HUES64 (cell line): ENCODE data around the gene MRC1.

Experiments
- H3K27ac ChIP-seq: 2 replicates; pipeline ENCODE4 v1.7.0; 2013; ENCODE audit warnings: low read depth, low read length, inconsistent platforms
- H3K27me3 ChIP-seq: 2 replicates; pipeline ENCODE4 v1.6.1; 2013; ENCODE audit warnings: mild to moderate bottlenecking, low read length; ENCODE audit not compliant: insufficient read depth
- H3K36me3 ChIP-seq: 2 replicates; pipeline ENCODE4 v1.6.1; 2013; ENCODE audit warnings: mild to moderate bottlenecking, low read length; ENCODE audit not compliant: insufficient read depth
- H3K4me1 ChIP-seq: 2 replicates; pipeline ENCODE4 v1.6.1; 2013; ENCODE audit warnings: mild to moderate bottlenecking, low read length, moderate library complexity; ENCODE audit not compliant: insufficient read depth
- H3K4me3 ChIP-seq: 2 replicates; pipeline ENCODE4 v1.5.1; 2013; ENCODE audit warnings: mild to moderate bottlenecking, low read length, moderate library complexity
- H3K9ac ChIP-seq: 2 replicates; pipeline ENCODE4 v1.6.1; 2013; ENCODE audit warnings: mild to moderate bottlenecking, low read depth, low read length
- H3K9me3 ChIP-seq: 2 replicates; pipeline ENCODE4 v1.6.1; 2013; ENCODE audit warnings: low read depth, low read length; ENCODE audit not compliant: insufficient read depth
- WGBS: fragments of 150-250, 120-280 bp; methylation state at CpG from one replicate; pipeline ENCODE4 v1.1.7; 2013; ENCODE audit warnings: missing lambda C conversion rate; 5-methylcytosine and 5-hydroxymethylcytosine counted together

MRC1 gene

DNA sequence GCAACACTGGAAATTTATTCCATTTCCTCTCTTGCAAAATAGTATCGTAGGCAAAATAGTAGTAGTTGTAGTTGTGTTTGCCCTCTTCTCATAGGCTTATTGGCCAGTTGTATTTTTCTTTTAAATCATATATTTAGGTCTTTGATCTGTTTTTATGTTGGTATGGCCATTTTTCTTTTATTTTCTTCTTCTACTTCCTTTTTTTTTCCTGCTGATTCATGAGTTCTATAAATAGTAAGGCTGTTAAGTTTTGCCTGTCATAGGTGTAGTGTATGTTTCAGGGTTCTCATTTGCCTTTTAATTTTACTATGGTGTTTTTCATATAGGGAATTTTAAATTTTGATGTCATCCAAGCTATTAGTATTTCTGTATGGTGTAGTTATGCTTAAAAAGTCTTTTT is 25.4 kb upstream of the MRC1 start:
- no peaks in the 10 kb centered on the region for H3K36me3 ChIP-seq
- H3K4me3 ChIP-seq, result no peak overlapping the region
- peaks cover 8% of the 10 kb centered on the region; the same call in 1 of the 2 replicates for H3K4me1 ChIP-seq
- no CpG with 5 or more reads among the region's 1 CpG for WGBS
- no peaks in the 10 kb centered on the region for H3K9me3 ChIP-seq
- no peak overlapping the region for H3K9ac ChIP-seq
- H3K27ac ChIP-seq, result no peak overlapping the region
- H3K27me3 ChIP-seq, result no peaks in the 10 kb centered on the region

DNA sequence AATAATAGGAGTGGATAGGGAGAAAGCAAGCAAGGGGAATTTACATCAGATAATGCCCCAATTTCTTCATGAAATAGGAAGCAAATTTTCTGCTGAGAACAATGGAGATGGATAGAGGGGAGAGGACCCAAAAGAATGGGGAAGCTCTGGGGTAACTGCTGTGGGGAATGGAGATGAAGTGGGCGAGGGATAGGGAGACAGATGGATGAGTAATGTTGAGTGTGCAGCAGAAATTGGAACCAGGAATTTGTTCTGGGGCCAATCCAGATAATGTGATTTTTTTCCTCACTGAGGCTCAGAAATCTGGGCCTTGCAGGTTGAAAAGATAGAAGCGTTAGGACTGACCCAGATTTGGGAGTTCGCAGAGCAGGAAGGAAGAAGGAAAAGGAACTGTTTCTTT is 24.5 kb upstream of the MRC1 start:
- Histone ChIP-seq H3K4me1 (peaks cover 9% of the 10 kb centered on the region; the same call in 1 of the 2 replicates), H3K27me3 (no peaks in the 10 kb centered on the region), H3K9ac (no peak overlapping the region), H3K4me3 (no peak overlapping the region), H3K9me3 (no peaks in the 10 kb centered on the region), H3K36me3 (no peaks in the 10 kb centered on the region), H3K27ac (no peak overlapping the region)
- WGBS, result 96% methylated on average over 3 of the region's 3 CpGs

DNA sequence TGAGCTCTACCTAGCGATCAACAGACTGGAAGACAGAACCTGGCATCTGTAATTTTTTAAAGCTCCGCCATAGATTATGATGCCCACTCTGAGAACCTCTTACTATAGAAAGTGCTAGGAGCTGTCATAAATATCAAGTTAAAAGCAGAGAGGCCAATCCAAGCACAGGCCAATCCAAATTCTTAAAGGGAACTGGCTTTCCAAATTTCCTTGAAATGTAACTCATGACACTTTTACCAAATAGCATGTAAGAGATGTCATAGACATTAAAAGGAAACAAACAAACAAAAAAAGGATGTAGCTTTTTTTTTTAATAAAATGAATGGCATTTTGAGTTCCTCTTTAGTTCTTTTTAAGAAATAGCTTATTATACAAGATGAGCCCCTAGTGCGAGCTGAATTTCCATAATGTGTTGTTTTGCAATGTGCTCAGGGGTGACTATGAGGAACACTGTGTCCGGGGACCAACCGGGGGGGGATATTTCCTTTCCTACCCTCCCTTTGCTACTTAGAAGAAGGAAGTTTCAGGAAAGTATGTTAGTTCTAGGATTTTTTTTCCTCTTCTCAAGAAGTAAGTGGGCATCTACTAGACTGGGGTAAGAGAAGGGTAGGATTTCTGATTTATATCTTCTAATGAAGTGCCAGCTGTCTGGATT is 23.7 kb upstream of the MRC1 start:
- Histone ChIP-seq H3K4me3 (no peak overlapping the region), H3K9ac (no peak overlapping the region), H3K27ac (no peak overlapping the region), H3K36me3 (no peaks in the 10 kb centered on the region), H3K4me1 (peaks cover 9% of the 10 kb centered on the region; the same call in 1 of the 2 replicates), H3K27me3 (no peaks in the 10 kb centered on the region), H3K9me3 (no peaks in the 10 kb centered on the region)
- WGBS, result 97% methylated on average over 3 of the region's 5 CpGs

DNA sequence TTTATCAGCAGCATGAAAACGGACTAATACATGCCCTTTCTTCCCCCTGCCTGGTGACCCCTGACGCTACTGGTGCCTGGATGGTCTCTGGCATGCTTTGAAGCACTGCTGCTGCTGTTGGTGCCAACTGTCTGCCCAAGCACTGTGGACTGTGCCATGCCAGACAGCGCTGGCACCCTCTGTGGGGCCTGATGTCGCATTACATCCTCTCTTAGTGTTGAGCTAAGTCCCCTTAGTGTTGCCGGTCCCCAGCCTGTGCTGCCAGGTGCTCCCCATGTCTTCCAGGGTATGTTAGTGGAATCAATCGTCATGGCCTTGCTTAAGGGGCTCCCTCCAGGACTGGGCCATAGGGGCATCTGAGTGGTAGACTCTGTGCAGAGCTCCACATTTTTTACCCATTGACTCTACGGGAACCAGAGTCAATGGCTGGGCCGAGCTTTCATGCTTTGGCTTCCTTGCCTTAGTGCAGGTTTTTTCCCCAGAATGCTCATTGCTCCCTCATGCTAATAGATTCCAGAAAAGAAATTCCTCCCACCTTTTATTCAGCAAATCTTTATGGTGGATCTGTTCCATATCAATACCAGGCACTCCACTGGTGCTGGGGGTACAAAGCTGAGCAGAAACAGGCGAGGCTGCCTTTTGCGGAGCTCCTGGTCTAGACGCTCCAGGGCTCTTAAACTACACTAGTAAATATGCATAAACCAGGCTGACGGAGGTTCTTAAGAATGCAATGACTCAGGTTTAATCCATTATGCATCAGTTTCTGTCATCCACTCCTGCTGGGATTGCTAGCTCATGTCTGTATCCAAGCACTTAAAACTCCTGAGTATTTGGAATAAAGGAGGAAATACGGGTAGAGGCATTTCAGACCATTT is 21.8 kb upstream of the MRC1 start:
- no peaks in the 10 kb centered on the region for H3K9me3 ChIP-seq
- peak overlapping the region; percentile 33; the same call in 1 of the 2 replicates for H3K27ac ChIP-seq
- no peaks in the 10 kb centered on the region for H3K36me3 ChIP-seq
- H3K9ac ChIP-seq, result no peak overlapping the region
- no peak overlapping the region for H3K4me3 ChIP-seq
- H3K4me1 ChIP-seq, result peaks cover 9% of the 10 kb centered on the region; the same call in 1 of the 2 replicates
- no peaks in the 10 kb centered on the region for H3K27me3 ChIP-seq
- WGBS, result 75% methylated on average over 12 of the region's 13 CpGs

DNA sequence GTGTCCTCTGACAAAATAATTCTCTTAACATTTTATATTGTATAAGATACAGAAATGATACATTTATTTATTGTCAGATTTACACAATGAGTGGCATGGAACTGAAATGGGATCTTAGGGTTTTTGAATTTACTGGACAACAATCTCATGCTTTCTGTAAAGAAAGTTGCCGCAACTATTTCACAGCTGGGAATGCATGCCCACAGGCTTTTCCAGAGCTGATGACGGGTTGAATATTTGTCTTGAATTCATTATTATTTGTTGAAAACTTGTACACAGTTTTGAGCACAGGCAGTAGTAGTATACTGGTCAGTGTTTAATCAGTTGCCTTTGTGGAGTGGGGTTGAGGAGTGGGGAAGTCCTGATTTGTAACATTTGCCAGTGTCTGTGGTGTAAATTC is 20.5 kb upstream of the MRC1 start:
- H3K27me3 ChIP-seq, result no peaks in the 10 kb centered on the region
- peaks cover 9% of the 10 kb centered on the region; the same call in 1 of the 2 replicates for H3K4me1 ChIP-seq
- H3K36me3 ChIP-seq, result no peaks in the 10 kb centered on the region
- no peaks in the 10 kb centered on the region for H3K9me3 ChIP-seq
- WGBS, result 96% methylated on average over 2 of the region's 2 CpGs
- no peak overlapping the region for H3K4me3 ChIP-seq
- H3K27ac ChIP-seq, result no peak overlapping the region
- no peak overlapping the region for H3K9ac ChIP-seq

DNA sequence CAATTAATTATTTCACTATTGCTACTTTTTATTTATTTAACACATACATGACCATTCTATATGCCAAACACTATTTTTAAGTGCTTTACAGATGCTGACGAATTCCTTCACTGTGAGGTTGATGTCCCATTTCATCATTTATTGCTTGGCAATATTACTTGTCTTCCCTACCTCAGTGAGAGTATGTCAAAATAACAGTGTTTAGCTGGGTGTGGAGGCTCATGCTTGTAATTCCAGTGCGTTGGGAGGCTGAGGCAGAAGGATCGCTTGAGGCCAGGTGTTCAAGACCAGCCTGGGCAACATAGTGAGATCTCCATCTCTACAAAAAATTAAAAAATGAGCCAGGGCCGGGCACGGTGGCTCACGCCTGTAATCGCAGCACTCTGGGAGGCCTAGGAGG is 19.8 kb upstream of the MRC1 start:
- no peak overlapping the region for H3K27ac ChIP-seq

DNA sequence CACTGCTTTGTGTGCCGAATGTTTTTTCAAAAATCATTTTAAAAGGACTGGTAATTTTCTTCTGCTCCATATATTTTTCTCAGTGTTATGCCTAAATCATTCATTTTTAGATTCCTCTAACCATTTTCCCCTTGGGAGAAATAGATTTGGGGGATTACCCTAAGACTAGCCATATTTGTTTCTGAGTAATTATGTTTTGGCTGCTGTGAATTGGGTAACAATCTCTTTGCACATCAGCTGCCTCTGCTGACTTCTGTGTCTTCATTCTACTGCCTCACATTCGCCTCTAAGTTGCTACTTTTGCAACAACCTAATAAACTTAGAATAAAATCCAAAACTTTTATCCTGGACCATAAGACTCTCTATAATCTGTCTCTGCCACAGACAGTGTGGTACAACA is 18.5 kb upstream of the MRC1 start:
- Histone ChIP-seq H3K4me3 (no peak overlapping the region), H3K27ac (no peak overlapping the region), H3K27me3 (no peaks in the 10 kb centered on the region), H3K9ac (no peak overlapping the region), H3K4me1 (peaks cover 9% of the 10 kb centered on the region; the same call in 1 of the 2 replicates), H3K36me3 (no peaks in the 10 kb centered on the region), H3K9me3 (no peaks in the 10 kb centered on the region)
- 92% methylated on average over 2 of the region's 2 CpGs for WGBS

More for the DNA sequence above, 19.8 kb upstream of the MRC1 start:
- Histone ChIP-seq H3K4me1 (peaks cover 9% of the 10 kb centered on the region; the same call in 1 of the 2 replicates), H3K36me3 (no peaks in the 10 kb centered on the region), H3K27me3 (no peaks in the 10 kb centered on the region), H3K9ac (no peak overlapping the region), H3K9me3 (no peaks in the 10 kb centered on the region), H3K4me3 (no peak overlapping the region)
- 93% methylated on average over 7 of the region's 7 CpGs for WGBS

DNA sequence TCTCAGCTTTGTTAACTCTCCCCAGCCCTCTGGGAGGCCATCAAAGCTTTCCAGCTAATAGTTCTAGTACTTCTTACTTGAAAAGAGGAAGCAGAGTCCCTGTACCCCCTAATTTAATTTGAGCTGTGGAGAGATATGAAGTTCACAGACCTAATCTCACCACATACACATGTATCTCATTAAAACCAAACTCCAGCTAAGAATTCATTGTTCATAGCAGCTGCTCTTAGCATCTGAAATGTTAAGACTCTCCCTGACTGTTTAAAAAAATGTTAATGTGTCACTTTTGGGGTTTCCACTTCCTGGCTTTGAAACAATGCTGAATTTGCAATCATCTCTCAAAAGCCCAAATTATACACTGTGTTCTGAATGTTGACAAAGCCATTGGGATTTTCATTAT is 16.2 kb upstream of the MRC1 start:
- no peak overlapping the region for H3K9ac ChIP-seq
- no peak overlapping the region for H3K27ac ChIP-seq
- H3K4me1 ChIP-seq, result peaks cover 6% of the 10 kb centered on the region; the same call in 1 of the 2 replicates
- no peak overlapping the region for H3K4me3 ChIP-seq
- no peaks in the 10 kb centered on the region for H3K36me3 ChIP-seq
- H3K9me3 ChIP-seq, result no peaks in the 10 kb centered on the region; the same call in 1 of the 2 replicates
- no peaks in the 10 kb centered on the region for H3K27me3 ChIP-seq

DNA sequence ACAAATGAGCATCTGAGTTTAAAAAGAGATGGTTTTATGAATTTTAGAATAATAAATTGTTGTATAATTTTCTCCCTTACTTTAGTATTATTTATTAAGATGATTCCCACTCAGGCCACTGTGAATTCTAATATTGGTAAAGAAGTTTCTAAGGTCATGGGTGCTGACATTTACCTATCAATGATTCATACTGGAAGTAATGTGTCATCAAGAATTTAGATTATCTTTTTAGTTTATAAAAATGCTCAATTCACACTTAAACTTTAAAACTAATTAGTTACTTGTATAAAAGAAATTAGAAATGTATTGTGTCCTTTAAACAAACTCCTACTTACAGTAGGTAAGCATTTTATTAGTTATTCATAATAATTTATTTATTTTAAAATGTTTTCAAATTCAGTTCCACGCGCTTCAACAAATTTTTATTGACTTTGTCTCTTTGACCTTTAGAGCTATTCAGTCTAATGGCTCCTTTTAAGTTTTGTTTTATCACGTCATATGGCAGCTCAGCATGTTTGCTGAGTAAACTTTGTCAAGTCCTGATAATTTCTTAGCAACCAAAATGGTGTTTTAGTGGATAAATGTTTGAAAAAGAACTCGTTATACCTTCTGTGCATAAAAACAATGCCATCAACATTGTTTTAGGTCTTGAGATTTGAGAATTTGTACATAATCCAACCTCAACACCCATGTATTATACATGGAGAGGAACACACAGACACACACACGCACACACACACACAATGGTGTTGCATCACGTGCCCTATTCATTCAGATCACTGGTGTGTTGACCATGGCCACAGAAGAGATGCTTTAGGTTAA is 15.1 kb upstream of the MRC1 start:
- 95% methylated on average over 5 of the region's 6 CpGs for WGBS
- no peaks in the 10 kb centered on the region for H3K36me3 ChIP-seq
- H3K27ac ChIP-seq, result no peak overlapping the region
- H3K9ac ChIP-seq, result no peak overlapping the region
- no peak overlapping the region for H3K4me3 ChIP-seq
- H3K9me3 ChIP-seq, result no peaks in the 10 kb centered on the region; the same call in 1 of the 2 replicates
- H3K27me3 ChIP-seq, result no peaks in the 10 kb centered on the region
- no peaks in the 10 kb centered on the region; the same call in 1 of the 2 replicates for H3K4me1 ChIP-seq

DNA sequence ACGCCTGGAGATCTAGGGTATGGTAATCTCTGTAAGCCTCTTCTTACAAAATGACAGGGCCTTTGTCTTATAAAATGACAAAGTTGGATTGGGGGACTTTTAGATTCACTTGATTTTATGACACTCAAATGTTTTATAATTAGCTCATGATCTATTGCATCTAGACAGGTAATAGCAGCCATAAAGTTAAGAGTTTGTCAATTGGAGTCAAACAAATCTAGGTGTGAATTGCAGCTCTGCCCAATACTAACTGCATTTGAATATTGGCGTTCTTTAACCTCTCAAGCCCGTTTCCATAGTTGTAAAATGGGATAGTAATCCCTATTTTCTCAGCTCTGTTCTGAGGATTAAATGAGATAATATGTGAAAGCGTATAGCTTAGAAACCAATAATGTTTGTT is 14.1 kb upstream of the MRC1 start:
- H3K9ac ChIP-seq, result no peak overlapping the region
- H3K27me3 ChIP-seq, result no peaks in the 10 kb centered on the region
- H3K4me1 ChIP-seq, result no peaks in the 10 kb centered on the region; the same call in 1 of the 2 replicates
- H3K4me3 ChIP-seq, result no peak overlapping the region
- no peaks in the 10 kb centered on the region; the same call in 1 of the 2 replicates for H3K9me3 ChIP-seq
- no peaks in the 10 kb centered on the region for H3K36me3 ChIP-seq
- H3K27ac ChIP-seq, result no peak overlapping the region
- WGBS, result 90% methylated on average over 3 of the region's 4 CpGs
